NCI-H345 treated with DMSO at 0.1 percent for 48 hours (cell line): ENCODE measurements around the gene S100A14.

Source experiments
- DNase-seq: peaks from one replicate; lab custom pipeline; 2025; ENCODE audit not compliant: unreplicated experiment; lab: John Stamatoyannopoulos, UW

S100A14 gene

GRCh38 chr1:153639280-153639679 is 23.2 kb upstream of the S100A14 start:
- DNase-seq: no peak

GRCh38 chr1:153638261-153638660 is 22.1 kb upstream of the S100A14 start:
- DNase-seq: no peak

GRCh38 chr1:153636312-153636711 is 20.2 kb upstream of the S100A14 start:
- no peak for DNase-seq

GRCh38 chr1:153635872-153636271 is 19.7 kb upstream of the S100A14 start:
- DNase-seq: no peak

- peak; percentile 100 for DNase-seq
Observed at GRCh38 chr1:153633754-153634665, 17.9 kb upstream of the S100A14 start, which contains the start of gene CHTOP. TSS of gene CHTOP (plus strand) at chr1:153634066. CDS start at chr1:153636589, 2,523 bp downstream.

GRCh38 chr1:153633161-153633753 is 17.1 kb upstream of the S100A14 start:
- DNase-seq: peak; percentile 70

GRCh38 chr1:153631047-153632022 is 15.2 kb upstream of the S100A14 start:
- DNase-seq: no peak

GRCh38 chr1:153630384-153630783 is 14.3 kb upstream of the S100A14 start:
- no peak for DNase-seq

- no peak for DNase-seq
Observed at GRCh38 chr1:153629971-153630370, 13.8 kb upstream of the S100A14 start.

- DNase-seq: no peak
Observed at GRCh38 chr1:153629343-153629665, 13.2 kb upstream of the S100A14 start.

GRCh38 chr1:153628638-153629342 is 12.7 kb upstream of the S100A14 start:
- DNase-seq: no peak

GRCh38 chr1:153627715-153628626 is 11.8 kb upstream of the S100A14 start, which contains the start of gene S100A1:
TSS of gene S100A1 (plus strand) at chr1:153628434. CDS start at chr1:153630522, 2,088 bp downstream.
- no peak for DNase-seq

- DNase-seq: peak; percentile 85
Observed at GRCh38 chr1:153626904-153627714, 11.0 kb upstream of the S100A14 start, which contains the start of gene S100A13. TSS of gene S100A13 (minus strand) at chr1:153627505. CDS start at chr1:153626472, 1,033 bp downstream.

GRCh38 chr1:153626477-153626903 is 10.4 kb upstream of the S100A14 start:
- no peak for DNase-seq

- DNase-seq: no peak
Observed at GRCh38 chr1:153624965-153625611, 9.0 kb upstream of the S100A14 start.

- no peak for DNase-seq
Observed at GRCh38 chr1:153623101-153623500, 7.0 kb upstream of the S100A14 start.

GRCh38 chr1:153619171-153619570 is 3.0 kb upstream of the S100A14 start:
- DNase-seq: no peak

GRCh38 chr1:153617663-153618062 is 1.5 kb upstream of the S100A14 start:
- peak; percentile 56 for DNase-seq
